Loucy (cell line): Measurements from ENCODE around the gene PBOV1.

Experiments used
- H2AFZ ChIP-seq: fragments of 200-600 bp; sonication (generic); 2 replicates; pipeline ENCODE4 v1.6.0; 2016; ENCODE audit warnings: antibody characterized with exemption, mild to moderate bottlenecking, low read length, moderate library complexity
- H3F3A ChIP-seq: fragments of 200-600 bp; 2 replicates; pipeline ENCODE4 v1.6.0; 2016; ENCODE audit warnings: antibody characterized with exemption, low read depth, mild to moderate bottlenecking
- H3K27me3 ChIP-seq: fragments of 200-600 bp; sonication (generic); 2 replicates; pipeline ENCODE4 v1.6.1; 2014; ENCODE audit warnings: low read length, mild to moderate bottlenecking; ENCODE audit not compliant: insufficient read depth, poor library complexity, severe bottlenecking
- H3K36me3 ChIP-seq: fragments of 200-600 bp; sonication (generic); 2 replicates; pipeline ENCODE4 v1.6.1; 2016; ENCODE audit warnings: low read length; ENCODE audit not compliant: insufficient read depth
- H3K4me1 ChIP-seq: fragments of 200-600 bp; sonication (generic); 2 replicates; pipeline ENCODE4 v1.5.1; 2014; ENCODE audit warnings: low read length, mild to moderate bottlenecking; ENCODE audit not compliant: insufficient read depth, poor library complexity, severe bottlenecking
- H3K4me2 ChIP-seq: fragments of 200-600 bp; sonication (generic); 2 replicates; pipeline ENCODE4 v1.6.0; 2014; ENCODE audit warnings: antibody characterized with exemption, low read length, low read depth, mild to moderate bottlenecking; ENCODE audit not compliant: poor library complexity, severe bottlenecking
- H3K4me3 ChIP-seq: fragments of 200-600 bp; sonication (generic); 2 replicates; pipeline ENCODE4 v1.5.1; 2014; ENCODE audit warnings: low read length, mild to moderate bottlenecking, mixed read lengths; ENCODE audit not compliant: poor library complexity, severe bottlenecking
- H3K79me2 ChIP-seq: fragments of 200-600 bp; sonication (generic); 2 replicates; pipeline ENCODE4 v1.6.1; 2014; ENCODE audit warnings: low read length; ENCODE audit not compliant: insufficient read depth
- H3K9ac ChIP-seq: fragments of 200-600 bp; sonication (generic); 2 replicates; pipeline ENCODE4 v1.6.0; 2014; ENCODE audit warnings: mild to moderate bottlenecking, low read depth, low read length, moderate library complexity; ENCODE audit not compliant: poor library complexity, severe bottlenecking
- H3K9me2 ChIP-seq: fragments of 200-600 bp; sonication (generic); replicated peaks from 2 replicates; pipeline ENCODE4 v1.6.1; 2016; ENCODE audit warnings: low read depth, low read length, mixed read lengths
- H3K9me3 ChIP-seq: fragments of 200-600 bp; sonication (generic); 2 replicates; pipeline ENCODE4 v1.6.1; 2014; ENCODE audit warnings: mild to moderate bottlenecking, antibody characterized with exemption, low read length, low read depth; ENCODE audit not compliant: insufficient read depth
- H4K20me1 ChIP-seq: fragments of 200-600 bp; sonication (generic); 2 replicates; pipeline ENCODE4 v1.6.0; 2014; ENCODE audit warnings: antibody characterized with exemption, low read length, mild to moderate bottlenecking; ENCODE audit not compliant: insufficient read depth, poor library complexity, severe bottlenecking
- CTCF ChIP-seq: fragments of 200-600 bp; sonication (generic); conservative IDR thresholded peaks from 2 replicates; pipeline ENCODE4 v1.5.1; 2014; ENCODE audit warnings: mild to moderate bottlenecking, antibody characterized with exemption, low read length
- EZH2phosphoT487 ChIP-seq: fragments of 200-600 bp; IDR thresholded peaks from 2 replicates; pipeline ENCODE4 v1.6.1; 2018; ENCODE audit warnings: antibody characterized with exemption, mild to moderate bottlenecking, moderate library complexity, borderline replicate concordance

Gene PBOV1

GRCh38 chr6:138263963-138264362 lies 45.7 kb upstream of the PBOV1 start:
- TF ChIP-seq EZH2phosphoT487 (no peak), CTCF (no peak)
- H3K9me3 ChIP-seq, result no peaks in the 10 kb centered on the region

GRCh38 chr6:138261116-138261780 lies 43.0 kb upstream of the PBOV1 start:
- no peak overlapping the region for H3K4me2 ChIP-seq
- H3K4me3 ChIP-seq, result no peak overlapping the region
- H3K36me3 ChIP-seq, result no peaks in the 10 kb centered on the region
- no peaks in the 10 kb centered on the region for H3K9me3 ChIP-seq
- H3K27me3 ChIP-seq, result peaks cover 7% of the 10 kb centered on the region
- H3K9me2 ChIP-seq, result no peaks in the 10 kb centered on the region
- H4K20me1 ChIP-seq, result no peaks in the 10 kb centered on the region
- H3K79me2 ChIP-seq, result no peaks in the 10 kb centered on the region
- H3K4me1 ChIP-seq, result no peaks in the 10 kb centered on the region
- no peaks in the 10 kb centered on the region for H3F3A ChIP-seq
- H3K9ac ChIP-seq, result no peak overlapping the region
- no peak overlapping the region for H2AFZ ChIP-seq
- TF ChIP-seq EZH2phosphoT487, result no peak

More at GRCh38 chr6:138263963-138264362, 45.7 kb upstream of the PBOV1 start:
- Histone ChIP-seq H2AFZ (no peak overlapping the region), H3K27me3 (peaks cover 7% of the 10 kb centered on the region), H3K9me2 (no peaks in the 10 kb centered on the region), H4K20me1 (no peaks in the 10 kb centered on the region), H3K79me2 (no peaks in the 10 kb centered on the region), H3K4me3 (no peak overlapping the region), H3K9ac (no peak overlapping the region), H3K36me3 (no peaks in the 10 kb centered on the region), H3K4me2 (no peak overlapping the region), H3F3A (no peaks in the 10 kb centered on the region), H3K4me1 (no peaks in the 10 kb centered on the region)

GRCh38 chr6:138258991-138259390 lies 40.7 kb upstream of the PBOV1 start:
- H3K9me2 ChIP-seq, result no peaks in the 10 kb centered on the region
- no peaks in the 10 kb centered on the region for H3F3A ChIP-seq
- H3K9ac ChIP-seq, result no peak overlapping the region
- H3K36me3 ChIP-seq, result no peaks in the 10 kb centered on the region
- H4K20me1 ChIP-seq, result no peaks in the 10 kb centered on the region
- H3K4me3 ChIP-seq, result no peak overlapping the region
- no peak overlapping the region for H2AFZ ChIP-seq
- H3K9me3 ChIP-seq, result no peaks in the 10 kb centered on the region
- H3K4me2 ChIP-seq, result no peak overlapping the region
- H3K4me1 ChIP-seq, result no peaks in the 10 kb centered on the region
- H3K27me3 ChIP-seq, result peaks cover 7% of the 10 kb centered on the region
- TF ChIP-seq EZH2phosphoT487 (no peak), CTCF (no peak)
- no peaks in the 10 kb centered on the region for H3K79me2 ChIP-seq

- no peak overlapping the region for H3K9ac ChIP-seq
- no peaks in the 10 kb centered on the region for H3K36me3 ChIP-seq
- H3K9me3 ChIP-seq, result no peaks in the 10 kb centered on the region
- no peak overlapping the region for H3K4me2 ChIP-seq
- TF ChIP-seq EZH2phosphoT487, result no peak
- no peak for TF ChIP-seq CTCF
- H2AFZ ChIP-seq, result no peak overlapping the region
- H4K20me1 ChIP-seq, result no peaks in the 10 kb centered on the region
- H3K79me2 ChIP-seq, result no peaks in the 10 kb centered on the region
- no peaks in the 10 kb centered on the region for H3K4me1 ChIP-seq
- no peaks in the 10 kb centered on the region for H3F3A ChIP-seq
- H3K9me2 ChIP-seq, result no peaks in the 10 kb centered on the region
- H3K27me3 ChIP-seq, result peaks cover 7% of the 10 kb centered on the region
- no peak overlapping the region for H3K4me3 ChIP-seq
Measured at GRCh38 chr6:138258197-138258596, 39.9 kb upstream of the PBOV1 start.
